Activated naive CD4-positive, alpha-beta T cell treated with anti-CD3 and anti-CD28 coated beads, Interleukin-2, amount 50 U/mL, for 24 hours (primary cell): Measurements from ENCODE around the gene RFK.

ENCODE experiments used
- H3K27ac Mint-ChIP-seq: one replicate; pipeline ENCODE4 v1.8.0; 2021; ENCODE audit warnings: mild to moderate bottlenecking, mixed read lengths
- H3K27me3 Mint-ChIP-seq: one replicate; pipeline ENCODE4 v1.8.0; 2021; ENCODE audit warnings: mixed read lengths
- H3K36me3 Mint-ChIP-seq: one replicate; pipeline ENCODE4 v1.8.0; 2021; ENCODE audit warnings: mixed read lengths
- H3K4me1 Mint-ChIP-seq: one replicate; pipeline ENCODE4 v1.8.0; 2021; ENCODE audit warnings: mixed read lengths
- H3K4me3 Mint-ChIP-seq: one replicate; pipeline ENCODE4 v1.8.0; 2021; ENCODE audit warnings: mild to moderate bottlenecking, mixed read lengths
- H3K9me3 Mint-ChIP-seq: one replicate; pipeline ENCODE4 v1.8.0; 2021; ENCODE audit warnings: mixed read lengths

RFK gene

GRCh38 chr9:76336027-76336426 lies 58.2 kb downstream of the RFK start:
- H3K27ac Mint-ChIP-seq, result no peak overlapping the region
- no peaks in the 10 kb centered on the region for H3K36me3 Mint-ChIP-seq
- no peak overlapping the region for H3K4me3 Mint-ChIP-seq
- H3K4me1 Mint-ChIP-seq, result no peaks in the 10 kb centered on the region
- no peaks in the 10 kb centered on the region for H3K9me3 Mint-ChIP-seq
- H3K27me3 Mint-ChIP-seq, result peaks cover 15% of the 10 kb centered on the region
